22Rv1 (cell line): ENCODE measurements around the gene FRMD4B.
A peak's percentile ranks its signal among the peaks of the same experiment; 100 is the strongest.

ENCODE experiments used
- H3K27ac ChIP-seq: fragments of 450-650 bp; 2 replicates; pipeline ENCODE4 v1.5.1; 2017
- ZFX ChIP-seq: fragments of 450-650 bp; IDR thresholded peaks from 2 replicates; pipeline ENCODE4 v1.6.1; 2017; ENCODE audit warnings: antibody characterized with exemption, borderline replicate concordance
- TF ChIP-seq, protein P1 (sequence below): fragments of 450-650 bp; IDR thresholded peaks from 2 replicates; pipeline ENCODE4 v1.5.1; 2017; ENCODE audit warnings: mild to moderate bottlenecking

Gene FRMD4B

DNA sequence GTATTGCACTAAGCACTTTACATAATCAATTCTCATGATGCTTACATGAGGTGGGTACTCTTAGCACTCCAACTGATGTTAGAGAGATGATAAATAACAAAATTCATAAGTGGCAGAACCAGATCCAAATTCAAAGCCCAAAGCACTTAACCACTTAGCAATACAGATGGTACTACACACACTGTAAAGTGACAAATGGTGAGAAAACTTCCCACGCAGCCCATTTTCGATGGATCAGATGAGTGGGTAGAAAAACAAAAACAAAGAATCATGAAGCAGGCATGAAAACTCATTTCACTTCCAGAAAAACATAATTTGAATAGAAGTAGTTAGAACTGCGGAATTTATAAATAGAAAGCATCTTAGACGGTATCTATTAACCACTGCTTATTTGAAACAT is 66.2 kb downstream of the FRMD4B start:
- no peak overlapping the region for H3K27ac ChIP-seq
- no peak for TF ChIP-seq ZFX

DNA sequence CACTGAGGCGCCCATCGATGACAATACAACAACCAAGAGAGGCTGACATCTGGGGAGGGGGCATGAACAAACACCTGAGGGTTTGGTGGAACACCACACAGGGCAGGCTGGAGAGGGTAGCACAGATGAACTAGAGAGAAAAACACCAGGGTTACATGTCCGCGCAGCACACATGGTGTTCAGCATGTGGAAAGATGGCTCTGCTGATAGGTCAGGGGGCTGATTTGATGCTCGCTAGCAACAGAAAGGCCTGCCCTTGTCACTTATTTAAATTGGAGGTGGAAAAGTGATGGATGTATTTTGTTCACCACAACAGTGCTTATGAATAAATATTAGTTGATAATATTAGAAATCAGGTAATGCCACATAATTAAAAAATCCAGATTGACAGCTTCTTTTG is 67.5 kb downstream of the FRMD4B start:
- TF ChIP-seq ZFX: no peak
- TF ChIP-seq, protein P1, sequence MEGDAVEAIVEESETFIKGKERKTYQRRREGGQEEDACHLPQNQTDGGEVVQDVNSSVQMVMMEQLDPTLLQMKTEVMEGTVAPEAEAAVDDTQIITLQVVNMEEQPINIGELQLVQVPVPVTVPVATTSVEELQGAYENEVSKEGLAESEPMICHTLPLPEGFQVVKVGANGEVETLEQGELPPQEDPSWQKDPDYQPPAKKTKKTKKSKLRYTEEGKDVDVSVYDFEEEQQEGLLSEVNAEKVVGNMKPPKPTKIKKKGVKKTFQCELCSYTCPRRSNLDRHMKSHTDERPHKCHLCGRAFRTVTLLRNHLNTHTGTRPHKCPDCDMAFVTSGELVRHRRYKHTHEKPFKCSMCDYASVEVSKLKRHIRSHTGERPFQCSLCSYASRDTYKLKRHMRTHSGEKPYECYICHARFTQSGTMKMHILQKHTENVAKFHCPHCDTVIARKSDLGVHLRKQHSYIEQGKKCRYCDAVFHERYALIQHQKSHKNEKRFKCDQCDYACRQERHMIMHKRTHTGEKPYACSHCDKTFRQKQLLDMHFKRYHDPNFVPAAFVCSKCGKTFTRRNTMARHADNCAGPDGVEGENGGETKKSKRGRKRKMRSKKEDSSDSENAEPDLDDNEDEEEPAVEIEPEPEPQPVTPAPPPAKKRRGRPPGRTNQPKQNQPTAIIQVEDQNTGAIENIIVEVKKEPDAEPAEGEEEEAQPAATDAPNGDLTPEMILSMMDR: no peak
- H3K27ac ChIP-seq: no peak overlapping the region

DNA sequence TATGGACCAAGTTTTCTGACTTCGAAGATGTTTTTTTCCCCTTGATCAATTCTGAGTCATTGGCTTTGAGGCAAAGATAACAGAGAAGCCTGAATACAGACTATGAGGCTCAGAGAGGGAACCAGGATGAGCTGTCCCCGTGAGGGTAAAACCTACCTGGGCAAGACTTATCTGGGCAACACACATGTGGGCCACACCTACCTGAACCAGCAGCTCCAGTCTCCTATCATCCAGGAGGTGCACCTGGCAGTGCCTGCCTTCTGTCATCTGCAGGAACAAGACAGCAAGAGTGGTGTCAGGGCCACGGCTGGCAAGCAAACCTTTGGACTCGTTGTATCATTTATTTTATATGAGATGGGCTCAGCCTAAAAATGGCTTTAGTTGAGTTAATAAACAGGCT is 72.6 kb downstream of the FRMD4B start:
- no peak overlapping the region for H3K27ac ChIP-seq
- TF ChIP-seq, protein P1: no peak
- no peak for TF ChIP-seq ZFX

DNA sequence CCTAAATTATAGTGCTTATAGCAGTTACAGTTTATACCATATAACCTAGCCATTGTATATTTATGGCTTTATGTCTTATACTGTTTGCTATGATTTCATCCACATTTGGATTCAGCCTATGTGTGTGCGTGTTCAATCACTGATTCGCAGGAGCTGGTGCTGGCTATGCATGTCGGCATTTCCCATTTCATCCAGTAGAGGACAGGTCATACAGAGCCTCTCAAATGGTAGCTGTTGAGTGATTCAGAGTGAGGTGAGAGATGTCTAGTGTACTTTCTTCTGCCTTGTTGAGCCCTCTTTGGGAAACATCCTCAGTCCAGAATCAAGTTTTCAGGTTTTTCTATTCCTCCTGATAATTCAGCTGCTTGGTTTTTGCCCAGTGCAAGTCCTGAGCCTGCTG is 76.1 kb downstream of the FRMD4B start:
- H3K27ac ChIP-seq: no peak overlapping the region
- TF ChIP-seq ZFX: no peak
- TF ChIP-seq, protein P1: peak; percentile 61

DNA sequence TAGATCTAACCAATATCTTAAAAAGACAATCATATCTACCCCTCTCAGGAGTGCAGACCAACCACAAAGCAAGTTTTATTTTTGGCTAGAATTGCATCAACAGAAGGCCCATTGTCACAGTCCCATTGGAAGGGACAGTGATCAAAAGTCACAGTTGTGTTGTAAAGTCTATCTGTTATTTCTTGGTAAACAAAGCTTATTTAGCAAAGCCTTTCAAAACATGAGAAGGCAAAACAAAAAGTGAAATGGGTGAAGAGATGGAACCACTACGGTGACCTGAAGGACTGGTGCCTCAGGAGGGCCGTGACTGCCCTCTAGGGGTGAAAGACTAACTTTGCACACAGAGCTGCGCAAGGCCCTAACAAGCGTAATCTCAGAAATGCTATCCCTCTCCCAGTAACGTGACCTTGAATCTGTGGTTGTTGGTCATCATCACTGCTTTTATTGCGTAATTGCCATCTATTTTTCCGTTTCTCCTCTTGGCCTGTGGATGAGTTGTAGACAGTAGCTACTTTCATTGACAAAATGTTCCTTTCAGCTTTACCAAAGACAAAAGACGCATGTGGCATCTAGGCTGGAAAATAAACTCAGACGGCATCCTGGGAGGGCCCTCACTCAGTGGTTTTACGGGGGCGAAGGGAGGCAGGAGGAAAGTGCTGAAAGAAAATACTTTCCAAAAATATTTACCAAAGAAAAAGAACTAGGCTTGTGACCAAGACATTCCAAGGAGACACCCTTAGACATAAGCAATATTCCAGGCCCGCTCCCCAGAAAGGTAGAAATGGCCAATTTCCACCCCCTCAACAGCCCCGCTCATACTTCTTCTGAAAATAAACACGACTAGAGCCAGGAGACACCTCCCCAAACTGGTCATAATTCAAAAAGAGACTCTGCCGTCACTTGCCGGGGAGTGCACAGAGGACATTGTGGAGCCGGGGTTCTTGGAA is 79.4 kb downstream of the FRMD4B start:
- H3K27ac ChIP-seq: no peak overlapping the region
- no peak for TF ChIP-seq ZFX
- TF ChIP-seq, protein P1: peak; percentile 93

DNA sequence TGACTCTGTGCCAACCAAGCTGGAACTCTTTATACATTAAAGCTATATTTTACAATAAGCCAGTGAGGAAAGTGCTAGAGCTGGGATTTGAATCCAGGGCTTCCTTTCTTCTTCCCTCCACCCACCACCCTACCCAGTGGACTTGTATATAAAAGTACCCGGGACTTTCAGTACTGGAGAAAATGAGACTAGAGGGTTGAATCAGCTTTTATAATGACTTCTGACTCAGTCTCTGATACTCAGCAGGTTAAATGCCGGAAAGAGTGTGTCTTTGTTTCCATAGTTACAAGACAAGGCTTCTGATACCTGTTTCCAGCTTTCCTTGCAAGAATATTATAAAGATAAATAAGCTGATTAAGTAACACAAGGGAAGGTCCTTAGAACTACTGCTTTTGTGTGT is 80.9 kb downstream of the FRMD4B start:
- TF ChIP-seq, protein P1: no peak
- TF ChIP-seq ZFX: no peak
- H3K27ac ChIP-seq: no peak overlapping the region

DNA sequence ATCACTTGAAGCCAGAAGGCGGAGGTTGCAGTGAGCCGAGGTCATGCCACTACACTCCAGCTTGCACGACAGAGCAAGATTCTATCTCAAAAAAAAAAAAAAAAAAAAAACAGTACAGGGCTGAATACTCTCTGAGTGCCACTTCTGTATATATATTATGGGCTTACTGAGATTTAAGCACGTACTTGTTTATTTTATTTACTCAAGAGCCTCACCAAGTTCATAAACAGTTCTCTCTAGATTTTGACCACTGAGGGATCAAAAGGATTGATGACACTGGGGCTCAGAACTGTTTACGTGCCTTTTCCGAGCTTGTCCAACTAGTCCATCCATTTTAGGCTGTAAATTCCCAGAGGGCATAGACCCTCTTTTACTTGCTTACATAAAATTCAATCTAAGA is 81.5 kb downstream of the FRMD4B start:
- TF ChIP-seq, protein P1: no peak
- no peak for TF ChIP-seq ZFX
- no peak overlapping the region for H3K27ac ChIP-seq

DNA sequence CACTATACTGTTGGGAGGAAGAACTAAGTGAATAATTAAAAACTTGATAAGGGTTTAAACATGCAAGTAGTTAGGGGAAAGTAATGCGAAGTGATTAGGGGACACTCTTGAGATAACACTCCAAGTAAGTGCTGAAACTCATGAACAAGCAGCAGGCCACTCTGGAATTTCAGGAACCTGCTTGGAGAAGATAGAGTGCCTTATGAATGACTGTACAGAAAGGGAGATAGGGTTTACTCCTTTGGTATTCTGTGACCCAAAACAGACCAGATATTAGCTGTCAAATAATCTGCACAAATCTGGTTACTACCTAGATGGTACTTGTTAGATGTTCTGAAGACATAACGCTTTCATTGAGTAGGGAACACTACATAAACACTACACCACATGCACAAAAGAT is 85.6 kb downstream of the FRMD4B start:
- TF ChIP-seq ZFX: no peak
- TF ChIP-seq, protein P1: no peak
- H3K27ac ChIP-seq: no peak overlapping the region
